HepG2 (cell line): ENCODE data around the gene SLC34A3. TPM values are rescaled to one million over a fixed set of nuclear protein-coding genes. Genes with fewer than 3 reads are reported as not detected.

Source experiments
- ATAC-seq: fragments of 200-7000 bp; cut with Tn5 transposase; 3 replicates; pipeline ENCODE4 v1.9.1; 2020; ENCODE audit warnings: mild to moderate bottlenecking, moderate library complexity
- BruUV-seq: library from RNA; stranded (reverse); fragments of 400-500 nt; replicated peaks from 2 replicates; lab custom pipeline; 2021; lab: Mats Ljungman, UMichigan
- CTCF ChIA-PET: fragments of 300-600 bp; formaldehyde crosslinking; extraction: SDS; loops from one replicate; lab custom pipeline; 2021; ENCODE audit warnings: low total read pairs, inconsistent platforms, low intra/inter-chr PET ratio; lab: Yijun Ruan, JAX
- POLR2A ChIA-PET: fragments of 350-600 bp; sonication (Branson Sonifier 250); formaldehyde crosslinking; loops from one replicate; lab custom pipeline; 2020; ENCODE audit warnings: antibody characterized with exemption, inconsistent platforms; lab: Yijun Ruan, JAX
- DNase-seq: peaks from one replicate; pipeline ENCODE4 v3.0.0-alpha.2; 2015; ENCODE audit warnings: low spot score
- FAIRE-seq: peaks from 3 replicates; lab custom pipeline; 2011; peaks lifted over from hg19 to GRCh38; lab: Jason Lieb, UNC
- H2AFZ ChIP-seq: one replicate; pipeline ENCODE4 v1.6.1; 2011; ENCODE audit warnings: low read length, inconsistent platforms
- H3K27ac ChIP-seq: fragments of 300-600 bp; 3 replicates; pipeline ENCODE4 v1.8.0; 2011; ENCODE audit warnings: mixed run types, mild to moderate bottlenecking, mixed read lengths, low read length, inconsistent platforms; ENCODE audit not compliant: insufficient read depth; ENCODE audit errors: extremely low read length
- H3K27me3 ChIP-seq, 2 experiments: fragments of 200-600 bp in 1 of 2; 2 replicates in 1 of 2; 3 replicates in 1 of 2; pipeline versions ENCODE4 v1.6.0 to v1.8.0; 2011; ENCODE audit warnings: low read length in 2 of 2, mild to moderate bottlenecking in 2 of 2, moderate library complexity in 2 of 2, inconsistent platforms in 1 of 2; ENCODE audit not compliant: insufficient read depth in 2 of 2, control insufficient read depth in 1 of 2
- H3K36me3 ChIP-seq, 2 experiments: fragments of 200-600 bp in 1 of 2; replicated peaks in 1 of 2; 2 replicates in 1 of 2; 3 replicates in 1 of 2; pipeline versions ENCODE4 v1.5.1 to v1.8.0; 2011; ENCODE audit warnings: low read length in 2 of 2, inconsistent platforms in 1 of 2; ENCODE audit not compliant: insufficient read depth in 2 of 2, control insufficient read depth in 1 of 2
- H3K4me1 ChIP-seq: 2 replicates; pipeline ENCODE4 v1.5.1; 2012; ENCODE audit warnings: low read length, inconsistent platforms; ENCODE audit not compliant: insufficient read depth
- H3K4me2 ChIP-seq: 2 replicates; pipeline ENCODE4 v1.6.0; 2011; ENCODE audit warnings: low read depth, low read length, inconsistent platforms
- H3K4me3 ChIP-seq, 3 experiments: fragments of 200-600 bp in 1 of 3; sonication (generic), shearing (Covaris generic) in 1 of 3; replicated peaks in 1 of 3; 2 replicates each; pipeline ENCODE4 v1.5.1; 2011 to 2016; ENCODE audit warnings: low read length in 3 of 3, inconsistent platforms in 2 of 3, low read depth in 2 of 3, mild to moderate bottlenecking in 2 of 3, control low read depth in 1 of 3, mixed read lengths in 1 of 3; ENCODE audit not compliant: insufficient read depth in 1 of 3
- H3K79me2 ChIP-seq: one replicate; pipeline ENCODE4 v1.6.1; 2011; ENCODE audit warnings: low read length, inconsistent platforms; ENCODE audit not compliant: insufficient read depth
- H3K9ac ChIP-seq: 2 replicates; pipeline ENCODE4 v1.6.0; 2011; ENCODE audit warnings: mild to moderate bottlenecking, low read depth, low read length, inconsistent platforms; ENCODE audit not compliant: insufficient read depth
- H3K9me3 ChIP-seq: 2 replicates; pipeline ENCODE4 v1.5.1; 2012; ENCODE audit warnings: mild to moderate bottlenecking, low read length
- H4K20me1 ChIP-seq: 2 replicates; pipeline ENCODE4 v1.6.0; 2011; ENCODE audit warnings: inconsistent platforms, mild to moderate bottlenecking, low read length, moderate library complexity; ENCODE audit not compliant: insufficient read depth
- FOSL1 ChIP-seq: sonication (generic); formaldehyde crosslinking; IDR thresholded peaks from 2 replicates; pipeline ENCODE4 v1.9.0; 2021; ENCODE audit warnings: missing genetic modification reagents, borderline replicate concordance
- HNRNPL ChIP-seq: fragments of 200-400 bp; formaldehyde crosslinking; IDR thresholded peaks from 2 replicates; pipeline ENCODE4 v1.6.1; 2017; ENCODE audit warnings: mild to moderate bottlenecking, low read depth, low read length
- RAD21 ChIP-seq: fragments of 450-650 bp; formaldehyde crosslinking; IDR thresholded peaks from 2 replicates; pipeline ENCODE4 v1.5.0; 2020; ENCODE audit warnings: mild to moderate bottlenecking
- STAG1 ChIP-seq: sonication (generic); formaldehyde crosslinking; IDR thresholded peaks from 2 replicates; pipeline ENCODE4 v1.4.0; 2020; ENCODE audit warnings: missing genetic modification reagents
- YEATS4 ChIP-seq: sonication (generic); formaldehyde crosslinking; IDR thresholded peaks from 2 replicates; pipeline ENCODE4 v1.4.0; 2020; ENCODE audit warnings: missing genetic modification reagents, borderline replicate concordance
- ZNF839 ChIP-seq: sonication (generic); formaldehyde crosslinking; IDR thresholded peaks from 2 replicates; pipeline ENCODE4 v1.4.0; 2020; ENCODE audit warnings: missing genetic modification reagents, mild to moderate bottlenecking, borderline replicate concordance
- WGBS: methylation state at CpG from one replicate; pipeline ENCODE4 v1.1.6; 2017; ENCODE audit warnings: low lambda C conversion rate; 5-methylcytosine and 5-hydroxymethylcytosine counted together
- in situ Hi-C: cut with HindIII; loops from 2 replicates; pipeline ENCODE4 v1.10.0; 2017; ENCODE audit warnings: low pct_unique_long_range_greater_than_20kb; ENCODE audit not compliant: extremely low pct_ligation_motif_present
- intact Hi-C: fragments of 100-400 bp; cut with micrococcal nuclease; formaldehyde crosslinking; loops from one replicate; pipeline ENCODE4 v1.10.0; 2022; ENCODE audit not compliant: unreplicated experiment
- polyA plus RNA-seq, 8 experiments: library from polyadenylated mRNA; depleted of rRNA in 3 of 8; stranded (reverse) in 7 of 8; unstranded in 1 of 8; fragments of >200 nt; fragmentation: Illumina TruSeq in 4 of 8; extraction: Trizol in 4 of 8; gene quantifications; 2 replicates each; pipeline versions ENCODE4 v1.2.1 to v1.2.3, GENCODE V29; 2011 to 2016; ENCODE audit warnings: low read depth in 4 of 8, missing spikeins in 1 of 8, mixed read lengths in 1 of 8; ENCODE audit not compliant: insufficient read depth in 1 of 8
- total RNA-seq, 5 experiments: library from RNA; depleted of rRNA; stranded (reverse); fragments of >200 nt; fragmentation: Illumina TruSeq; extraction: Trizol; gene quantifications; 2 replicates each; pipeline ENCODE4 v1.2.3, GENCODE V29; 2016; ENCODE audit warnings: low read depth in 1 of 5
- TF ChIP-seq, protein P1 (sequence below): sonication (generic); formaldehyde crosslinking; IDR thresholded peaks from 2 replicates; pipeline ENCODE4 v1.5.0; 2020; ENCODE audit warnings: mild to moderate bottlenecking, missing genetic modification reagents, moderate library complexity
- TF ChIP-seq, protein P2 (sequence below): sonication (generic); formaldehyde crosslinking; IDR thresholded peaks from 2 replicates; pipeline ENCODE4 v1.5.1; 2020; ENCODE audit warnings: mild to moderate bottlenecking, missing genetic modification reagents, moderate library complexity
- TF ChIP-seq, protein P3 (sequence below): sonication (generic); formaldehyde crosslinking; IDR thresholded peaks from 2 replicates; pipeline ENCODE4 v1.4.0; 2020; ENCODE audit warnings: missing genetic modification reagents, mild to moderate bottlenecking, borderline replicate concordance

SLC34A3 gene
- total and polyA plus RNA-seq, 2 of the 13 experiments (the other 11 are each of a cell fraction or from before 2014, with no cell fraction given) = 0.07 to 1.0 TPM

DNA sequence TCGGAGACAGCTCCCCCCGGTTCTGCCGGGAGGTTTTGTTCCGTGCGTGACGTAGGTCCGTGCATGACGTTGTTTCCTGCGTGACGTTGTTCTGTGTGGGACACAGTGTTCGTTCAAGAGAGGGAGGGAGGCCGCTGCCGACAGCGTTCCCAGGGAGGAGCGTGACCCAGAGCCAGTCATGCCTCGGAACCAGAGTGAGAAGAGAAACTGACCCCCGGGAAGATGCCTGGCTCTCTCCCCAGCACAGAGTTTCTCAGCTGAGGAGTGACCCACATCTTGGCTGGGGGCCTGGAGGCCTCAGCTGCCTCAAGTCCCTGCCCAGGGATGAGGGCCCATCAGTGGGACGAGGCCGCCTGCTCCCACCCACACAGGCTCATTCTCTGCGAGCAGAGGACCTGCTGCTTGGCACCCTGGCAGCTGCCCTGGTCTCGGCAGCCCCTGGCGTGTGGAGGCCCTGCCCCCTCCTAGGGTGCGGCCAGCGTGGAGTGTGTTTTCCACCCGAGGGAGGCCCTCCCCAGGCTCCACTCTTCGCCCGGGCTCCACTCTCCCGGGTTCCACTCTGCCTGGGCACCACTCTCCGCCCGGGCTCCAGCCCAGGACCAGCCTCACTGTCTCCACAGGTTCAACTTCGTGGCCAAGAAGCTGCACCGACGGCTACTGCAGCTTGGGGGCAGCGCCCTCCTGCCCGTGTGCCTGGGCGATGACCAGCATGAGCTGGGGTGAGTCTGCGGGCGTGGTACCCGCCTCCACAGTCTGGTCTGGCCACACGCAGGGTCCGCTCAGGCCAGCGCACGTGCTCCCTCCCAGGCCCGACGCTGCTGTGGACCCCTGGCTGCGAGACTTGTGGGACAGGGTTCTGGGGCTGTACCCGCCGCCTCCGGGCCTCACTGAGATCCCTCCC, 17.3 kb upstream of the SLC34A3 start:
- H4K20me1 ChIP-seq = no peaks in the 10 kb centered on the region
- no peak for TF ChIP-seq YEATS4 (CRISPR knock-in tag)
- TF ChIP-seq, protein P1, sequence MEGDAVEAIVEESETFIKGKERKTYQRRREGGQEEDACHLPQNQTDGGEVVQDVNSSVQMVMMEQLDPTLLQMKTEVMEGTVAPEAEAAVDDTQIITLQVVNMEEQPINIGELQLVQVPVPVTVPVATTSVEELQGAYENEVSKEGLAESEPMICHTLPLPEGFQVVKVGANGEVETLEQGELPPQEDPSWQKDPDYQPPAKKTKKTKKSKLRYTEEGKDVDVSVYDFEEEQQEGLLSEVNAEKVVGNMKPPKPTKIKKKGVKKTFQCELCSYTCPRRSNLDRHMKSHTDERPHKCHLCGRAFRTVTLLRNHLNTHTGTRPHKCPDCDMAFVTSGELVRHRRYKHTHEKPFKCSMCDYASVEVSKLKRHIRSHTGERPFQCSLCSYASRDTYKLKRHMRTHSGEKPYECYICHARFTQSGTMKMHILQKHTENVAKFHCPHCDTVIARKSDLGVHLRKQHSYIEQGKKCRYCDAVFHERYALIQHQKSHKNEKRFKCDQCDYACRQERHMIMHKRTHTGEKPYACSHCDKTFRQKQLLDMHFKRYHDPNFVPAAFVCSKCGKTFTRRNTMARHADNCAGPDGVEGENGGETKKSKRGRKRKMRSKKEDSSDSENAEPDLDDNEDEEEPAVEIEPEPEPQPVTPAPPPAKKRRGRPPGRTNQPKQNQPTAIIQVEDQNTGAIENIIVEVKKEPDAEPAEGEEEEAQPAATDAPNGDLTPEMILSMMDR = peak; percentile 60
- TF ChIP-seq, protein P2, sequence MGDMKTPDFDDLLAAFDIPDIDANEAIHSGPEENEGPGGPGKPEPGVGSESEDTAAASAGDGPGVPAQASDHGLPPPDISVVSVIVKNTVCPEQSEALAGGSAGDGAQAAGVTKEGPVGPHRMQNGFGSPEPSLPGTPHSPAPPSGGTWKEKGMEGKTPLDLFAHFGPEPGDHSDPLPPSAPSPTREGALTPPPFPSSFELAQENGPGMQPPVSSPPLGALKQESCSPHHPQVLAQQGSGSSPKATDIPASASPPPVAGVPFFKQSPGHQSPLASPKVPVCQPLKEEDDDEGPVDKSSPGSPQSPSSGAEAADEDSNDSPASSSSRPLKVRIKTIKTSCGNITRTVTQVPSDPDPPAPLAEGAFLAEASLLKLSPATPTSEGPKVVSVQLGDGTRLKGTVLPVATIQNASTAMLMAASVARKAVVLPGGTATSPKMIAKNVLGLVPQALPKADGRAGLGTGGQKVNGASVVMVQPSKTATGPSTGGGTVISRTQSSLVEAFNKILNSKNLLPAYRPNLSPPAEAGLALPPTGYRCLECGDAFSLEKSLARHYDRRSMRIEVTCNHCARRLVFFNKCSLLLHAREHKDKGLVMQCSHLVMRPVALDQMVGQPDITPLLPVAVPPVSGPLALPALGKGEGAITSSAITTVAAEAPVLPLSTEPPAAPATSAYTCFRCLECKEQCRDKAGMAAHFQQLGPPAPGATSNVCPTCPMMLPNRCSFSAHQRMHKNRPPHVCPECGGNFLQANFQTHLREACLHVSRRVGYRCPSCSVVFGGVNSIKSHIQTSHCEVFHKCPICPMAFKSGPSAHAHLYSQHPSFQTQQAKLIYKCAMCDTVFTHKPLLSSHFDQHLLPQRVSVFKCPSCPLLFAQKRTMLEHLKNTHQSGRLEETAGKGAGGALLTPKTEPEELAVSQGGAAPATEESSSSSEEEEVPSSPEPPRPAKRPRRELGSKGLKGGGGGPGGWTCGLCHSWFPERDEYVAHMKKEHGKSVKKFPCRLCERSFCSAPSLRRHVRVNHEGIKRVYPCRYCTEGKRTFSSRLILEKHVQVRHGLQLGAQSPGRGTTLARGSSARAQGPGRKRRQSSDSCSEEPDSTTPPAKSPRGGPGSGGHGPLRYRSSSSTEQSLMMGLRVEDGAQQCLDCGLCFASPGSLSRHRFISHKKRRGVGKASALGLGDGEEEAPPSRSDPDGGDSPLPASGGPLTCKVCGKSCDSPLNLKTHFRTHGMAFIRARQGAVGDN = peak; percentile 30
- TF ChIP-seq, protein P3, sequence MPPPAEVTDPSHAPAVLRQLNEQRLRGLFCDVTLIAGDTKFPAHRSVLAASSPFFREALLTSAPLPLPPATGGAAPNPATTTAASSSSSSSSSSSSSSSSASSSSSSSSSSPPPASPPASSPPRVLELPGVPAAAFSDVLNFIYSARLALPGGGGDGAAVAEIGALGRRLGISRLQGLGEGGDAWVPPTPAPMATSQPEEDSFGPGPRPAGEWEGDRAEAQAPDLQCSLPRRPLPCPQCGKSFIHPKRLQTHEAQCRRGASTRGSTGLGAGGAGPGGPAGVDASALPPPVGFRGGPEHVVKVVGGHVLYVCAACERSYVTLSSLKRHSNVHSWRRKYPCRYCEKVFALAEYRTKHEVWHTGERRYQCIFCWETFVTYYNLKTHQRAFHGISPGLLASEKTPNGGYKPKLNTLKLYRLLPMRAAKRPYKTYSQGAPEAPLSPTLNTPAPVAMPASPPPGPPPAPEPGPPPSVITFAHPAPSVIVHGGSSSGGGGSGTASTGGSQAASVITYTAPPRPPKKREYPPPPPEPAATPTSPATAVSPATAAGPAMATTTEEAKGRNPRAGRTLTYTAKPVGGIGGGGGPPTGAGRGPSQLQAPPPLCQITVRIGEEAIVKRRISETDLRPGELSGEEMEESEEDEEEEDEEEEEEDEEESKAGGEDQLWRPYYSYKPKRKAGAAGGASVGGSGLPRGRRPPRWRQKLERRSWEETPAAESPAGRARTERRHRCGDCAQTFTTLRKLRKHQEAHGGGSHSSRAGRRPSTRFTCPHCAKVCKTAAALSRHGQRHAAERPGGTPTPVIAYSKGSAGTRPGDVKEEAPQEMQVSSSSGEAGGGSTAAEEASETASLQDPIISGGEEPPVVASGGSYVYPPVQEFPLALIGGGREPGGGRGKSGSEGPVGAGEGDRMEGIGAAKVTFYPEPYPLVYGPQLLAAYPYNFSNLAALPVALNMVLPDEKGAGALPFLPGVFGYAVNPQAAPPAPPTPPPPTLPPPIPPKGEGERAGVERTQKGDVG (CRISPR knock-in tag) = 0 out of 2 replicates have a peak, but pooled peaks have one; percentile 49
- TF ChIP-seq RAD21 = peak; percentile 56; the same call in 1 of the 2 replicates
- no peak for TF ChIP-seq FOSL1 (CRISPR knock-in tag)
- 0 out of 2 replicates have a peak, but pooled peaks have one; percentile 59 for TF ChIP-seq ZNF839 (CRISPR knock-in tag)
- TF ChIP-seq HNRNPL = 0 out of 2 replicates have a peak, but pooled peaks have one; percentile 61
- TF ChIP-seq STAG1 (CRISPR knock-in tag) = peak; percentile 57
- no peak overlapping the region for H3K4me3 ChIP-seq
- ATAC-seq (no peak), DNase-seq (no peak), FAIRE-seq (no peak)
- H3K9me3 ChIP-seq = no peaks in the 10 kb centered on the region
- H2AFZ ChIP-seq = no peak overlapping the region
- H3K79me2 ChIP-seq = peaks cover under 1% of the 10 kb centered on the region
- 95% methylated on average over 28 of the region's 49 CpGs for WGBS
- H3K27me3 ChIP-seq = no peaks in the 10 kb centered on the region
- ChIA-PET CTCF (no interaction called here), POLR2A (no interaction called here)
- intact Hi-C loops = no loop called here
- BruUV-seq = no TSS peak
- H3K27ac ChIP-seq = no peak overlapping the region
- no peak overlapping the region for H3K4me2 ChIP-seq
- no peaks in the 10 kb centered on the region; a peak in 1 of 5 replicates for H3K36me3 ChIP-seq
- H3K9ac ChIP-seq = no peak overlapping the region
- in situ Hi-C loops = no loop called here
- peaks cover 16% of the 10 kb centered on the region for H3K4me1 ChIP-seq
